H1 (cell line): ENCODE data around the gene NTNG2. TPM values are rescaled to one million over a fixed set of nuclear protein-coding genes. Genes with fewer than 3 reads are reported as not detected.

ENCODE experiments used
- CTCF ChIA-PET: fragments of 300-600 bp; sonication (Branson Sonifier 250); formaldehyde crosslinking; loops from one replicate; lab custom pipeline; 2021; ENCODE audit not compliant: partially characterized antibody; lab: Charles Lee
- POLR2A ChIA-PET: fragments of 300-600 bp; sonication (Branson Sonifier 250); formaldehyde crosslinking; loops from one replicate; lab custom pipeline; 2021; ENCODE audit warnings: inconsistent platforms; ENCODE audit not compliant: partially characterized antibody; lab: Charles Lee
- DNase-seq, 2 experiments: peaks; one replicate each; pipeline versions ENCODE4 v3.0.0 to v3.0.0-alpha.2; 2010 to 2022; ENCODE audit warnings: low spot score in 2 of 2, low read depth in 1 of 2, mixed read lengths in 1 of 2
- FAIRE-seq: peaks from 2 replicates; lab custom pipeline; 2011; peaks lifted over from hg19 to GRCh38; lab: Jason Lieb, UNC
- H2AFZ ChIP-seq: 2 replicates; pipeline ENCODE4 v1.8.1; 2012; ENCODE audit warnings: low read length, inconsistent platforms
- H2AK5ac ChIP-seq: 2 replicates; pipeline ENCODE4 v1.6.1; 2013; ENCODE audit warnings: low read depth, low read length
- H2BK120ac ChIP-seq: replicated peaks from 2 replicates; pipeline ENCODE3; 2013; ENCODE audit warnings: low read depth, low read length, inconsistent platforms
- H2BK12ac ChIP-seq: 2 replicates; pipeline ENCODE4 v1.6.1; 2013; ENCODE audit warnings: low read depth, low read length
- H2BK15ac ChIP-seq: 2 replicates; pipeline ENCODE4 v1.6.1; 2013; ENCODE audit warnings: low read length
- H2BK20ac ChIP-seq: 2 replicates; pipeline ENCODE4 v1.6.1; 2013; ENCODE audit warnings: low read length
- H2BK5ac ChIP-seq: 2 replicates; pipeline ENCODE4 v1.6.1; 2013; ENCODE audit warnings: low read depth, low read length
- H3K14ac ChIP-seq: 2 replicates; pipeline ENCODE4 v1.6.1; 2013; ENCODE audit warnings: inconsistent platforms; ENCODE audit not compliant: insufficient read length
- H3K18ac ChIP-seq: 2 replicates; pipeline ENCODE4 v1.6.1; 2013; ENCODE audit warnings: low read length; ENCODE audit errors: extremely low read depth
- H3K23ac ChIP-seq: 2 replicates; pipeline ENCODE4 v1.6.1; 2013; ENCODE audit warnings: inconsistent platforms; ENCODE audit not compliant: insufficient read length
- H3K23me2 ChIP-seq: 2 replicates; pipeline ENCODE4 v1.6.1; 2013; ENCODE audit warnings: low read depth, low read length
- H3K27ac ChIP-seq: 2 replicates; pipeline ENCODE4 v1.6.1; 2011; ENCODE audit warnings: low read depth, low read length, inconsistent platforms
- H3K27me3 ChIP-seq, 4 experiments: replicated peaks in 1 of 4; 1 replicate in 1 of 4; 2 replicates in 3 of 4; pipeline versions ENCODE4 v1.6.1 to v1.8.1; 2011 to 2013; ENCODE audit warnings: low read length in 3 of 4, mild to moderate bottlenecking in 3 of 4, inconsistent platforms in 2 of 4, mixed read lengths in 2 of 4, moderate library complexity in 1 of 4; ENCODE audit not compliant: control insufficient read depth in 3 of 4, insufficient read depth in 3 of 4; ENCODE audit errors: extremely low read depth in 1 of 4
- H3K36me3 ChIP-seq, 4 experiments: 2 replicates each; pipeline versions ENCODE4 v1.6.1 to v1.8.1; 2011 to 2013; ENCODE audit warnings: mild to moderate bottlenecking in 4 of 4, low read length in 3 of 4, moderate library complexity in 2 of 4, control low read depth in 1 of 4, inconsistent platforms in 1 of 4; ENCODE audit not compliant: insufficient read depth in 4 of 4, control insufficient read depth in 2 of 4
- H3K4ac ChIP-seq: replicated peaks from 2 replicates; pipeline ENCODE3; 2013; ENCODE audit warnings: low read length, low read depth, mixed read lengths, inconsistent platforms; ENCODE audit not compliant: insufficient read length
- H3K4me1 ChIP-seq, 4 experiments: replicated peaks in 1 of 4; 1 replicate in 1 of 4; 2 replicates in 3 of 4; pipeline versions ENCODE4 v1.6.1 to v1.8.1; 2011 to 2013; ENCODE audit warnings: low read length in 3 of 4, inconsistent platforms in 2 of 4, mixed read lengths in 1 of 4; ENCODE audit not compliant: insufficient read depth in 4 of 4, control insufficient read depth in 3 of 4
- H3K4me2 ChIP-seq, 2 experiments: 2 replicates each; pipeline versions ENCODE4 v1.6.1 to v1.8.1; 2011 to 2013; ENCODE audit warnings: low read depth in 2 of 2, low read length in 2 of 2, control low read depth in 1 of 2, inconsistent platforms in 1 of 2, mild to moderate bottlenecking in 1 of 2; ENCODE audit not compliant: insufficient read depth in 1 of 2
- H3K4me3 ChIP-seq, 4 experiments: fragments of 200-600, 300-600 bp in 1 of 4; sonication (generic), shearing (Covaris generic), sonication (Bioruptor Twin) in 1 of 4; 2 replicates each; pipeline versions ENCODE4 v1.5.1 to v1.8.1; 2011 to 2016; ENCODE audit warnings: low read length in 4 of 4, low read depth in 3 of 4, control low read depth in 2 of 4, inconsistent platforms in 2 of 4, mild to moderate bottlenecking in 2 of 4, mixed read lengths in 1 of 4, moderate library complexity in 1 of 4; ENCODE audit not compliant: insufficient read depth in 2 of 4; ENCODE audit errors: extremely low read depth in 1 of 4
- H3K56ac ChIP-seq: replicated peaks from 2 replicates; pipeline ENCODE3; 2013; ENCODE audit warnings: low read depth, mild to moderate bottlenecking, mixed read lengths, low read length, inconsistent platforms; ENCODE audit not compliant: insufficient read length
- H3K79me1 ChIP-seq: 2 replicates; pipeline ENCODE4 v1.6.1; 2013; ENCODE audit warnings: low read depth, low read length, control low read depth
- H3K79me2 ChIP-seq, 2 experiments: 2 replicates each; pipeline versions ENCODE4 v1.6.1 to v1.8.1; 2012 to 2013; ENCODE audit warnings: low read length in 2 of 2, mild to moderate bottlenecking in 2 of 2, inconsistent platforms in 1 of 2; ENCODE audit not compliant: insufficient read depth in 2 of 2, control insufficient read depth in 1 of 2
- H3K9ac ChIP-seq, 4 experiments: replicated peaks in 1 of 4; 1 replicate in 1 of 4; 2 replicates in 3 of 4; pipeline versions ENCODE4 v1.6.1 to v1.8.1; 2011 to 2013; ENCODE audit warnings: low read depth in 3 of 4, low read length in 3 of 4, control low read depth in 2 of 4, mild to moderate bottlenecking in 2 of 4, moderate library complexity in 2 of 4, inconsistent platforms in 1 of 4; ENCODE audit errors: extremely low read depth in 1 of 4
- H3K9me3 ChIP-seq, 2 experiments: 2 replicates each; pipeline versions ENCODE4 v1.6.1 to v1.8.1; 2012 to 2013; ENCODE audit warnings: mild to moderate bottlenecking in 2 of 2, moderate library complexity in 2 of 2, control low read depth in 1 of 2, inconsistent platforms in 1 of 2, low read depth in 1 of 2, low read length in 1 of 2, mixed read lengths in 1 of 2; ENCODE audit not compliant: insufficient read depth in 2 of 2
- H4K20me1 ChIP-seq, 2 experiments: replicated peaks in 1 of 2; 2 replicates each; pipeline versions ENCODE3 to v1.8.1; 2011 to 2013; ENCODE audit warnings: inconsistent platforms in 2 of 2, low read length in 2 of 2, mild to moderate bottlenecking in 1 of 2; ENCODE audit not compliant: insufficient read depth in 2 of 2, control insufficient read depth in 1 of 2
- H4K5ac ChIP-seq: 2 replicates; pipeline ENCODE4 v1.6.1; 2013; ENCODE audit warnings: low read length, low read depth, mixed read lengths, inconsistent platforms; ENCODE audit not compliant: insufficient read length
- H4K8ac ChIP-seq: 2 replicates; pipeline ENCODE4 v1.8.0; 2013; ENCODE audit warnings: mild to moderate bottlenecking, moderate library complexity, low read length, inconsistent platforms; ENCODE audit not compliant: insufficient read depth; ENCODE audit errors: extremely low read depth
- H4K91ac ChIP-seq: replicated peaks from 2 replicates; pipeline ENCODE3; 2013; ENCODE audit warnings: low read length, mixed read lengths, inconsistent platforms; ENCODE audit not compliant: insufficient read length
- CBX5 ChIP-seq: fragments of 300-800, 300-1000 bp; sonication (generic); IDR thresholded peaks from 2 replicates; pipeline ENCODE4 v1.7.1; 2016; ENCODE audit warnings: antibody characterized with exemption, low read length, low read depth
- EZH2 ChIP-seq: fragments of 200-600 bp; sonication (generic); IDR thresholded peaks from 2 replicates; pipeline ENCODE4 v1.7.1; 2012; ENCODE audit warnings: low read depth, mild to moderate bottlenecking, moderate library complexity, low read length, inconsistent platforms; ENCODE audit not compliant: severe bottlenecking
- PHF8 ChIP-seq: fragments of 200-600 bp; sonication (generic); conservative IDR thresholded peaks from 2 replicates; pipeline ENCODE4 v1.7.1; 2012; ENCODE audit warnings: low read depth, mild to moderate bottlenecking, inconsistent platforms, low read length, moderate library complexity
- RBBP5 ChIP-seq: IDR thresholded peaks from 2 replicates; pipeline ENCODE4 v1.7.1; 2012; ENCODE audit warnings: low read depth, mild to moderate bottlenecking, inconsistent platforms, low read length, moderate library complexity, borderline replicate concordance
- SIX5 ChIP-seq: IDR thresholded peaks from 2 replicates; pipeline ENCODE4 v1.6.1; 2011; ENCODE audit warnings: mild to moderate bottlenecking, low read depth, low read length
- USF2 ChIP-seq: IDR thresholded peaks from 2 replicates; pipeline ENCODE4 v1.6.1; 2011; ENCODE audit warnings: low read length, improper control_type of control experiment
- WGBS, 2 experiments: shearing (Covaris generic) in 1 of 2; methylation state at CpG; one replicate each; pipeline versions ENCODE4 v1.1.6 to v1.1.7; 2013 to 2015; ENCODE audit warnings: low lambda C conversion rate in 2 of 2, mixed read lengths in 2 of 2, inconsistent platforms in 1 of 2, low coverage in 1 of 2, missing lambda C conversion rate in 1 of 2; ENCODE audit not compliant: insufficient replicate concordance in 2 of 2, insufficient coverage in 1 of 2, insufficient read length in 1 of 2; ENCODE audit errors: extremely low coverage in 1 of 2, missing lambda C conversion rate in 1 of 2; 5-methylcytosine and 5-hydroxymethylcytosine counted together
- polyA plus RNA-seq, 7 experiments: library from polyadenylated mRNA; depleted of rRNA in 3 of 7; stranded (reverse) in 5 of 7; unstranded in 2 of 7; fragments of >200 nt in 5 of 7; fragments of 200-250 nt in 2 of 7; gene quantifications; 1 replicate in 5 of 7; 2 replicates in 1 of 7; 4 replicates in 1 of 7; pipeline versions ENCODE4 v1.2.1 to v1.2.3, GENCODE V29; 2011 to 2013; ENCODE audit warnings: missing spikeins in 2 of 7, mixed read lengths in 2 of 7
- total RNA-seq: library from RNA; stranded (reverse); fragmentation: NEBNext Ultra II Directional; extraction: Animal tissue kit (Norgen Biotek cat#: 25700); gene quantifications from 2 replicates; pipeline ENCODE4 v1.2.1, GENCODE V29; 2021
- TF ChIP-seq, protein P1 (sequence below), 3 experiments: IDR thresholded peaks; 1 replicate in 2 of 3; 2 replicates in 1 of 3; pipeline versions ENCODE4 v1.5.1 to v1.6.1; 2011; ENCODE audit warnings: low read length in 3 of 3, mild to moderate bottlenecking in 3 of 3, inconsistent platforms in 2 of 3, low read depth in 1 of 3, moderate library complexity in 1 of 3; ENCODE audit not compliant: insufficient read depth in 1 of 3; ENCODE audit errors: control extremely low read depth in 1 of 3
- TF ChIP-seq, protein P2 (sequence below): IDR thresholded peaks from 2 replicates; pipeline ENCODE4 v1.6.1; 2012; ENCODE audit warnings: inconsistent platforms

NTNG2 gene
- total and polyA plus RNA-seq, 2 of the 8 experiments (the other 6 are each of a cell fraction or from before 2014, with no cell fraction given): 1.4 to 1.5 TPM

- H4K91ac ChIP-seq: no peak overlapping the region
- H3K14ac ChIP-seq: no peak overlapping the region
- peak overlapping the region; percentile 32; the same call in 1 of the 2 replicates for H2BK5ac ChIP-seq
- no peak overlapping the region for H3K9ac ChIP-seq
- no peaks in the 10 kb centered on the region for H3K79me2 ChIP-seq
- H2BK15ac ChIP-seq: no peak overlapping the region
- no peak overlapping the region for H4K8ac ChIP-seq
- no peak overlapping the region for H2BK20ac ChIP-seq
- H3K4ac ChIP-seq: no peak overlapping the region
- H4K5ac ChIP-seq: no peak overlapping the region
- FAIRE-seq (no peak), DNase-seq (no peak)
- ChIA-PET CTCF (interaction anchor here (0.6 to 2.9 kb wide), 6 partner anchors 26 to 453 kb away, joined by 3 to 9 read pairs (median 4); no protein-coding TSS in a partner anchor), POLR2A (no interaction called here)
- no peak overlapping the region for H3K27ac ChIP-seq
- H3K4me1 ChIP-seq: peaks cover 0 to 8% (median 5%) of the 10 kb centered on the region in 4 experiments; a peak in 6 of 7 replicates
- H3K18ac ChIP-seq: no peak overlapping the region
- H3K9me3 ChIP-seq: no peaks in the 10 kb centered on the region
- H3K27me3 ChIP-seq: no peaks in the 10 kb centered on the region
- no peak overlapping the region for H2BK120ac ChIP-seq
- no peaks in the 10 kb centered on the region for H3K36me3 ChIP-seq
- no peaks in the 10 kb centered on the region for H4K20me1 ChIP-seq
- no peak overlapping the region for H3K23ac ChIP-seq
- H2AK5ac ChIP-seq: no peak overlapping the region
- no peak overlapping the region for H2AFZ ChIP-seq
- no peak overlapping the region for H3K56ac ChIP-seq
- H3K23me2 ChIP-seq: no peaks in the 10 kb centered on the region
- H3K79me1 ChIP-seq: no peaks in the 10 kb centered on the region
- no peak overlapping the region for H3K4me3 ChIP-seq
- WGBS, 2 experiments: 87% methylated on average over 14 of the region's 14 CpGs; no CpG with 5 or more reads in 1 of the 2 experiments
- no peak overlapping the region for H2BK12ac ChIP-seq
- no peak overlapping the region for H3K4me2 ChIP-seq
- TF ChIP-seq, protein P1, sequence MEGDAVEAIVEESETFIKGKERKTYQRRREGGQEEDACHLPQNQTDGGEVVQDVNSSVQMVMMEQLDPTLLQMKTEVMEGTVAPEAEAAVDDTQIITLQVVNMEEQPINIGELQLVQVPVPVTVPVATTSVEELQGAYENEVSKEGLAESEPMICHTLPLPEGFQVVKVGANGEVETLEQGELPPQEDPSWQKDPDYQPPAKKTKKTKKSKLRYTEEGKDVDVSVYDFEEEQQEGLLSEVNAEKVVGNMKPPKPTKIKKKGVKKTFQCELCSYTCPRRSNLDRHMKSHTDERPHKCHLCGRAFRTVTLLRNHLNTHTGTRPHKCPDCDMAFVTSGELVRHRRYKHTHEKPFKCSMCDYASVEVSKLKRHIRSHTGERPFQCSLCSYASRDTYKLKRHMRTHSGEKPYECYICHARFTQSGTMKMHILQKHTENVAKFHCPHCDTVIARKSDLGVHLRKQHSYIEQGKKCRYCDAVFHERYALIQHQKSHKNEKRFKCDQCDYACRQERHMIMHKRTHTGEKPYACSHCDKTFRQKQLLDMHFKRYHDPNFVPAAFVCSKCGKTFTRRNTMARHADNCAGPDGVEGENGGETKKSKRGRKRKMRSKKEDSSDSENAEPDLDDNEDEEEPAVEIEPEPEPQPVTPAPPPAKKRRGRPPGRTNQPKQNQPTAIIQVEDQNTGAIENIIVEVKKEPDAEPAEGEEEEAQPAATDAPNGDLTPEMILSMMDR (IDR thresholded peaks at IDR 0.05; ENCODE audit: control extremely low read depth in 1 of 3, insufficient read depth in 1 of 3, low read depth in 1 of 3, low read length in 3 of 3): no peak
- TF ChIP-seq RBBP5 (no peak), EZH2 (no peak), PHF8 (no peak), SIX5 (no peak), CBX5 (no peak), USF2 (no peak)
- TF ChIP-seq, protein P2, sequence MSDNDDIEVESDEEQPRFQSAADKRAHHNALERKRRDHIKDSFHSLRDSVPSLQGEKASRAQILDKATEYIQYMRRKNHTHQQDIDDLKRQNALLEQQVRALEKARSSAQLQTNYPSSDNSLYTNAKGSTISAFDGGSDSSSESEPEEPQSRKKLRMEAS: no peak
These were observed 48.8 kb downstream of the NTNG2 start for GRCh38 chr9:132210472-132211145.
